ENCODE data around the gene TMEM59L.

DNA sequence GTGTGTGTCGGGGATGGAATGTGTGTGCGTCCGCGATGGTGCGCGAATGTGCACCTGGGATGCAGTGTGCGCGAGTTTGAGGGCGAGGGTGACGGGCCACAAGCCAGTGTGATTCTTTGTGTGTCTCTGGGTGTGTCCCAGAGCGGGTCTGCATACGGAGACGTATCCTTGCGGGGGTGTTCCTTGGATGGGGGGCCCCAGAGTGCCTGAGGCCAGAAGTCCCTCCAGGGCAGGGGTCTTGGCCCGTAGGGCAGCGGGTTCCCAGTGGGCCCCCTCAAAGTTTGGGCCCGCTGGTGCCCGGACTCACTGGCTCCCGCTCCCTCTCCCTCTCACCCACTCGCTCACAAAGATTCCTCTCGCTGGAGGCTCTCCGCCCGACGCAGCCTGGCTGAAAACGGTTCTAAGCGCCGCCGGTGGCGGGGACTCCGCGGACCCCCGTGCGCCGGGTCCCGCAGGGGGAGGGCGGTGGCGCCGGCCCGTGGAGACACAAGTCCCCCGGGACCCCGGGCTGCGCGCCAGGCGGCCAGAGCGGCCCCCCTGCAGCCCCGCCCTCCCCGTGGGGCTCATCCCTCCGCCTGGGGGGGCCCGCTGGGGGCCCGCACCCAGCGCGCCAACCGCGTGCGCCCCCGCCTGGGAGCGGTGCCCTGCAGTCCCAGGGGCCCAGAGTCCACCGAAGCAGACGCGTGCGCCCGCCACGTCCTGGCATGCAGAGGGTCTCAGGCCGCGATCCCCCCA lies 7.0 kb upstream of the TMEM59L start:
- TF ChIP-seq, protein P1, sequence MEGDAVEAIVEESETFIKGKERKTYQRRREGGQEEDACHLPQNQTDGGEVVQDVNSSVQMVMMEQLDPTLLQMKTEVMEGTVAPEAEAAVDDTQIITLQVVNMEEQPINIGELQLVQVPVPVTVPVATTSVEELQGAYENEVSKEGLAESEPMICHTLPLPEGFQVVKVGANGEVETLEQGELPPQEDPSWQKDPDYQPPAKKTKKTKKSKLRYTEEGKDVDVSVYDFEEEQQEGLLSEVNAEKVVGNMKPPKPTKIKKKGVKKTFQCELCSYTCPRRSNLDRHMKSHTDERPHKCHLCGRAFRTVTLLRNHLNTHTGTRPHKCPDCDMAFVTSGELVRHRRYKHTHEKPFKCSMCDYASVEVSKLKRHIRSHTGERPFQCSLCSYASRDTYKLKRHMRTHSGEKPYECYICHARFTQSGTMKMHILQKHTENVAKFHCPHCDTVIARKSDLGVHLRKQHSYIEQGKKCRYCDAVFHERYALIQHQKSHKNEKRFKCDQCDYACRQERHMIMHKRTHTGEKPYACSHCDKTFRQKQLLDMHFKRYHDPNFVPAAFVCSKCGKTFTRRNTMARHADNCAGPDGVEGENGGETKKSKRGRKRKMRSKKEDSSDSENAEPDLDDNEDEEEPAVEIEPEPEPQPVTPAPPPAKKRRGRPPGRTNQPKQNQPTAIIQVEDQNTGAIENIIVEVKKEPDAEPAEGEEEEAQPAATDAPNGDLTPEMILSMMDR (IDR thresholded peaks at IDR 0.05): no peak
- no peak for TF ChIP-seq POLR2A (IDR thresholded peaks at IDR 0.05)

Measured in heart left ventricle (tissue), 13 donors.